Activated T-cell treated with anti-CD3 and anti-CD28 coated beads for 4 hours (primary cell): ENCODE results near the gene PRAC1.

Experiments
- DNase-seq: peaks from one replicate; pipeline ENCODE4 v3.0.0-alpha.2; 2020

Gene PRAC1

GRCh38 chr17:48746916-48747444 is 24.7 kb upstream of the PRAC1 start:
- no peak for DNase-seq

- DNase-seq = no peak
Observed at GRCh38 chr17:48745381-48746275, 23.3 kb upstream of the PRAC1 start.

GRCh38 chr17:48740537-48740936 is 18.2 kb upstream of the PRAC1 start:
- no peak for DNase-seq

GRCh38 chr17:48738803-48739526 is 16.6 kb upstream of the PRAC1 start:
- no peak for DNase-seq

- DNase-seq = no peak
Observed at GRCh38 chr17:48738424-48738802, 16.1 kb upstream of the PRAC1 start.

GRCh38 chr17:48737330-48738043 is 15.2 kb upstream of the PRAC1 start:
- DNase-seq = no peak

- no peak for DNase-seq
Observed at GRCh38 chr17:48735062-48735351, 12.7 kb upstream of the PRAC1 start.

GRCh38 chr17:48734333-48735061 is 12.2 kb upstream of the PRAC1 start:
- DNase-seq = no peak

- DNase-seq = no peak
Observed at GRCh38 chr17:48733632-48734328, 11.5 kb upstream of the PRAC1 start.

GRCh38 chr17:48732688-48733629 is 10.6 kb upstream of the PRAC1 start:
- no peak for DNase-seq

GRCh38 chr17:48731355-48731754 is 9.0 kb upstream of the PRAC1 start:
- no peak for DNase-seq

GRCh38 chr17:48730240-48730550 is 7.9 kb upstream of the PRAC1 start:
- no peak for DNase-seq

GRCh38 chr17:48729335-48730239 is 7.3 kb upstream of the PRAC1 start:
- DNase-seq = no peak

GRCh38 chr17:48728232-48729231 is 6.2 kb upstream of the PRAC1 start, which contains the start of gene HOXB13:
HOXB13 (minus strand) TSS chr17:48728750; CDS start chr17:48728593, 157 bp downstream.
- DNase-seq = peak; percentile 21

GRCh38 chr17:48727415-48728175 is 5.3 kb upstream of the PRAC1 start:
- no peak for DNase-seq

GRCh38 chr17:48726916-48727286 is 4.6 kb upstream of the PRAC1 start:
- no peak for DNase-seq

GRCh38 chr17:48726114-48726915 is 4.0 kb upstream of the PRAC1 start:
- no peak for DNase-seq
